ENCODE data around the gene TAF1B. TPM values are rescaled to one million over a fixed set of nuclear protein-coding genes. Genes with fewer than 3 reads are reported as not detected.

The TAF1B gene
- 14.0 and 32.2 TPM in 2 replicates for total RNA-seq

DNA sequence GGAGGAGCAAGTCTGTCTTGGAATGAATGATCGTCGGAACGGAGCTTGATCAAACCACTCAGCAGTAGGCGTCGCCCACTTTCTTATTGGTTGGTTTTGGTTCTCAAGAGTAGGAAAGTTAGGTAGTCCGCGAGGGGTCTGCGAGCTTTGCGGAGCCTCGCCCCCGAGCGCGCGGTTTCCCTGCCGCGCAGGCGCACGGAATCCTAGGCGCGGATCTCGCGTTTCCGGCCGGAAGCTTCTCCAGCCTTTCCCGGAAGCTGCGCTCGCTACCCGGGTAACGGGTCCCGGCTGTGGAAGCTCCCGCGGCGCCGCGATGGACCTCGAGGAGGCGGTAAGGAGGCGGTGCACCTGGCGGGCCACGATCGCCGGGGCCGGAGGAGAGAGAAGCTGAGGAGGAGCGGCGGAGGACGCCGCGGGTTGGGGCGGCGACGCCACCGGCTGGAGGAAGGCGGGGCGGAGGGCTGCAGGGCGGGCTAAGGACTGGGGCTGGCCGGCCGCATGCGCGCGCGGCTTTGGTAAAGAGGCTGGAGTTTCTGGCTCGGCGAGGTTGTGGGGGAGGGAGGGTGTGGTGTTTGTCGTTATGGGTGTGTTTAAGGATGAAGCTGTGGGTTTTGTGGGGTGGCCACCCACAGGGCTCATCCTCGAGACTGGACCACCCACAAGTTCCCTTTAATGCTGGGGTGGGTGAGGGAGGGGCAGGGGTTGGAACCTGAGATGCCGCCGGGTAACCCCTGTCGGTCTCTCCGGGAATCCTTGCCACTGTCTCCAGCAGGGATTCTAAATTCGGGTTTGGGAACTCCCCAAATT lies at the start of gene TAF1B:
Gene TAF1B (plus strand): TSS at position 246 of the 807 bp plus-strand sequence. CDS start 68 bp downstream, at position 314.

DNA sequence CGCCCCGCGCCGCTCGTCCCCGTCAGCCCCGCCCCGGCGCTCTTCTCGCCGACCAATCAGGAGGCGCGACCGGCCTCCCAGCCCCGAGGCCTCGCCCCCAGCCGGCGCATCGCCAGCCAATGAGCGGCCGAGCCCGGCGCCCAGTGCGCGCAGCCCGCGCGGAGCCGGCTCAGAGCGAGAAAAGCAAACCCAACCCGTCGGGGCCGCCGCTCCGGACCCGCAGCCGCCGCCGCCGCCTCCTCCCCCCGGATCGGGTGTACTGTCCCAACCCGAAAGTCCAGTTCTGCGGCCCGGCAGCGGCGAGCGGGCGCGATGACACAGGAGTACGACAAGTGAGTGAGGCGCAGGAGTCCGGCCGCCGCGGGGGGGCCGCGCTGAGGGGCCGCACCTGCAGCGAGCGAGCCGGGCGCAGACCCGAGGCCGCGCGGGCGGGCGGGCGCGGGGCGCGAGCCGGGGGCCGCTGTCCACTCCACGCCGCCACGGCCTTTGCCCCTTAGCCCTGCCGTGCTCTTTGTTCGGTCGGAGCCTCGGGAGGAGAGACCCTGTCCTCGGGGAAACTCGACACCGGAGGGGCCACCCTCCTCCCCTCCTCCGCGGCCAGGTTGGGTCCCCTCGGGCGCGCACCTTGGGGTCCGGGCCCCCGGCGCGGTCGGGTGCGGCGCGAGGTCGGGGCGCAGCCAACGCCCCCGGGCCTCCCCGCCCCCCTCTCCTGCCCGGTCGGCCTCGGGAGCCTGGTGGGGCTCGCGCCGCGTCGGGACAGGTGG lies 108.4 kb downstream of the TAF1B start, which contains the start of gene GRHL1:
Gene GRHL1 (plus strand): TSS at position 172 of the 764 bp plus-strand sequence. CDS start 141 bp downstream, at position 313.

Other genes with a start within 250 kb of the TAF1B start
- gene YWHAQ, start 212.5 kb upstream of the TAF1B start, total RNA-seq, result 206 and 276 TPM in 2 replicates
- gene GRHL1, start 108.2 kb downstream of the TAF1B start, total RNA-seq, result 14.1 and 45.8 TPM in 2 replicates
- gene KLF11, start 200.1 kb downstream of the TAF1B start, total RNA-seq, result 10.0 and 10.8 TPM in 2 replicates
- 0.43 and 8.4 TPM in 2 replicates for gene CYS1, start 236.9 kb downstream of the TAF1B start, total RNA-seq